H1 (cell line): ENCODE results near the gene HOXB7. TPM values are rescaled to one million over a fixed set of nuclear protein-coding genes. Genes with fewer than 3 reads are reported as not detected.

ENCODE experiments used
- CTCF ChIA-PET: fragments of 300-600 bp; sonication (Branson Sonifier 250); formaldehyde crosslinking; loops from one replicate; lab custom pipeline; 2021; ENCODE audit not compliant: partially characterized antibody; lab: Charles Lee
- POLR2A ChIA-PET: fragments of 300-600 bp; sonication (Branson Sonifier 250); formaldehyde crosslinking; loops from one replicate; lab custom pipeline; 2021; ENCODE audit warnings: inconsistent platforms; ENCODE audit not compliant: partially characterized antibody; lab: Charles Lee
- DNase-seq, 2 experiments: peaks; one replicate each; pipeline versions ENCODE4 v3.0.0 to v3.0.0-alpha.2; 2010 to 2022; ENCODE audit warnings: low spot score in 2 of 2, low read depth in 1 of 2, mixed read lengths in 1 of 2
- FAIRE-seq: peaks from 2 replicates; lab custom pipeline; 2011; peaks lifted over from hg19 to GRCh38; lab: Jason Lieb, UNC
- H2AFZ ChIP-seq: 2 replicates; pipeline ENCODE4 v1.8.1; 2012; ENCODE audit warnings: low read length, inconsistent platforms
- H2AK5ac ChIP-seq: 2 replicates; pipeline ENCODE4 v1.6.1; 2013; ENCODE audit warnings: low read depth, low read length
- H2BK120ac ChIP-seq: replicated peaks from 2 replicates; pipeline ENCODE3; 2013; ENCODE audit warnings: low read depth, low read length, inconsistent platforms
- H2BK12ac ChIP-seq: 2 replicates; pipeline ENCODE4 v1.6.1; 2013; ENCODE audit warnings: low read depth, low read length
- H2BK15ac ChIP-seq: 2 replicates; pipeline ENCODE4 v1.6.1; 2013; ENCODE audit warnings: low read length
- H2BK20ac ChIP-seq: 2 replicates; pipeline ENCODE4 v1.6.1; 2013; ENCODE audit warnings: low read length
- H2BK5ac ChIP-seq: 2 replicates; pipeline ENCODE4 v1.6.1; 2013; ENCODE audit warnings: low read depth, low read length
- H3K14ac ChIP-seq: 2 replicates; pipeline ENCODE4 v1.6.1; 2013; ENCODE audit warnings: inconsistent platforms; ENCODE audit not compliant: insufficient read length
- H3K18ac ChIP-seq: 2 replicates; pipeline ENCODE4 v1.6.1; 2013; ENCODE audit warnings: low read length; ENCODE audit errors: extremely low read depth
- H3K23ac ChIP-seq: 2 replicates; pipeline ENCODE4 v1.6.1; 2013; ENCODE audit warnings: inconsistent platforms; ENCODE audit not compliant: insufficient read length
- H3K23me2 ChIP-seq: 2 replicates; pipeline ENCODE4 v1.6.1; 2013; ENCODE audit warnings: low read depth, low read length
- H3K27ac ChIP-seq: 2 replicates; pipeline ENCODE4 v1.6.1; 2011; ENCODE audit warnings: low read depth, low read length, inconsistent platforms
- H3K27me3 ChIP-seq, 4 experiments: replicated peaks in 1 of 4; 1 replicate in 1 of 4; 2 replicates in 3 of 4; pipeline versions ENCODE4 v1.6.1 to v1.8.1; 2011 to 2013; ENCODE audit warnings: low read length in 3 of 4, mild to moderate bottlenecking in 3 of 4, inconsistent platforms in 2 of 4, mixed read lengths in 2 of 4, moderate library complexity in 1 of 4; ENCODE audit not compliant: control insufficient read depth in 3 of 4, insufficient read depth in 3 of 4; ENCODE audit errors: extremely low read depth in 1 of 4
- H3K36me3 ChIP-seq, 4 experiments: 2 replicates each; pipeline versions ENCODE4 v1.6.1 to v1.8.1; 2011 to 2013; ENCODE audit warnings: mild to moderate bottlenecking in 4 of 4, low read length in 3 of 4, moderate library complexity in 2 of 4, control low read depth in 1 of 4, inconsistent platforms in 1 of 4; ENCODE audit not compliant: insufficient read depth in 4 of 4, control insufficient read depth in 2 of 4
- H3K4ac ChIP-seq: replicated peaks from 2 replicates; pipeline ENCODE3; 2013; ENCODE audit warnings: low read length, low read depth, mixed read lengths, inconsistent platforms; ENCODE audit not compliant: insufficient read length
- H3K4me1 ChIP-seq, 4 experiments: replicated peaks in 1 of 4; 1 replicate in 1 of 4; 2 replicates in 3 of 4; pipeline versions ENCODE4 v1.6.1 to v1.8.1; 2011 to 2013; ENCODE audit warnings: low read length in 3 of 4, inconsistent platforms in 2 of 4, mixed read lengths in 1 of 4; ENCODE audit not compliant: insufficient read depth in 4 of 4, control insufficient read depth in 3 of 4
- H3K4me2 ChIP-seq, 2 experiments: 2 replicates each; pipeline versions ENCODE4 v1.6.1 to v1.8.1; 2011 to 2013; ENCODE audit warnings: low read depth in 2 of 2, low read length in 2 of 2, control low read depth in 1 of 2, inconsistent platforms in 1 of 2, mild to moderate bottlenecking in 1 of 2; ENCODE audit not compliant: insufficient read depth in 1 of 2
- H3K4me3 ChIP-seq, 4 experiments: fragments of 200-600, 300-600 bp in 1 of 4; sonication (generic), shearing (Covaris generic), sonication (Bioruptor Twin) in 1 of 4; 2 replicates each; pipeline versions ENCODE4 v1.5.1 to v1.8.1; 2011 to 2016; ENCODE audit warnings: low read length in 4 of 4, low read depth in 3 of 4, control low read depth in 2 of 4, inconsistent platforms in 2 of 4, mild to moderate bottlenecking in 2 of 4, mixed read lengths in 1 of 4, moderate library complexity in 1 of 4; ENCODE audit not compliant: insufficient read depth in 2 of 4; ENCODE audit errors: extremely low read depth in 1 of 4
- H3K56ac ChIP-seq: replicated peaks from 2 replicates; pipeline ENCODE3; 2013; ENCODE audit warnings: low read depth, mild to moderate bottlenecking, mixed read lengths, low read length, inconsistent platforms; ENCODE audit not compliant: insufficient read length
- H3K79me1 ChIP-seq: 2 replicates; pipeline ENCODE4 v1.6.1; 2013; ENCODE audit warnings: low read depth, low read length, control low read depth
- H3K79me2 ChIP-seq, 2 experiments: 2 replicates each; pipeline versions ENCODE4 v1.6.1 to v1.8.1; 2012 to 2013; ENCODE audit warnings: low read length in 2 of 2, mild to moderate bottlenecking in 2 of 2, inconsistent platforms in 1 of 2; ENCODE audit not compliant: insufficient read depth in 2 of 2, control insufficient read depth in 1 of 2
- H3K9ac ChIP-seq, 4 experiments: replicated peaks in 1 of 4; 1 replicate in 1 of 4; 2 replicates in 3 of 4; pipeline versions ENCODE4 v1.6.1 to v1.8.1; 2011 to 2013; ENCODE audit warnings: low read depth in 3 of 4, low read length in 3 of 4, control low read depth in 2 of 4, mild to moderate bottlenecking in 2 of 4, moderate library complexity in 2 of 4, inconsistent platforms in 1 of 4; ENCODE audit errors: extremely low read depth in 1 of 4
- H3K9me3 ChIP-seq, 2 experiments: 2 replicates each; pipeline versions ENCODE4 v1.6.1 to v1.8.1; 2012 to 2013; ENCODE audit warnings: mild to moderate bottlenecking in 2 of 2, moderate library complexity in 2 of 2, control low read depth in 1 of 2, inconsistent platforms in 1 of 2, low read depth in 1 of 2, low read length in 1 of 2, mixed read lengths in 1 of 2; ENCODE audit not compliant: insufficient read depth in 2 of 2
- H4K20me1 ChIP-seq, 2 experiments: replicated peaks in 1 of 2; 2 replicates each; pipeline versions ENCODE3 to v1.8.1; 2011 to 2013; ENCODE audit warnings: inconsistent platforms in 2 of 2, low read length in 2 of 2, mild to moderate bottlenecking in 1 of 2; ENCODE audit not compliant: insufficient read depth in 2 of 2, control insufficient read depth in 1 of 2
- H4K5ac ChIP-seq: 2 replicates; pipeline ENCODE4 v1.6.1; 2013; ENCODE audit warnings: low read length, low read depth, mixed read lengths, inconsistent platforms; ENCODE audit not compliant: insufficient read length
- H4K8ac ChIP-seq: 2 replicates; pipeline ENCODE4 v1.8.0; 2013; ENCODE audit warnings: mild to moderate bottlenecking, moderate library complexity, low read length, inconsistent platforms; ENCODE audit not compliant: insufficient read depth; ENCODE audit errors: extremely low read depth
- H4K91ac ChIP-seq: replicated peaks from 2 replicates; pipeline ENCODE3; 2013; ENCODE audit warnings: low read length, mixed read lengths, inconsistent platforms; ENCODE audit not compliant: insufficient read length
- RNF2 ChIP-seq: fragments of 200-900, 300-1000 bp; sonication (generic); IDR thresholded peaks from 2 replicates; pipeline ENCODE4 v1.7.1; 2016; ENCODE audit warnings: borderline replicate concordance, low read depth, mild to moderate bottlenecking, antibody characterized with exemption, low read length; ENCODE audit not compliant: poor library complexity, severe bottlenecking; ENCODE audit errors: missing control alignments
- SP4 ChIP-seq: IDR thresholded peaks from 2 replicates; pipeline ENCODE4 v1.6.1; 2012; ENCODE audit warnings: low read length, inconsistent platforms
- WGBS, 2 experiments: shearing (Covaris generic) in 1 of 2; methylation state at CpG; one replicate each; pipeline versions ENCODE4 v1.1.6 to v1.1.7; 2013 to 2015; ENCODE audit warnings: low lambda C conversion rate in 2 of 2, mixed read lengths in 2 of 2, inconsistent platforms in 1 of 2, low coverage in 1 of 2, missing lambda C conversion rate in 1 of 2; ENCODE audit not compliant: insufficient replicate concordance in 2 of 2, insufficient coverage in 1 of 2, insufficient read length in 1 of 2; ENCODE audit errors: extremely low coverage in 1 of 2, missing lambda C conversion rate in 1 of 2; 5-methylcytosine and 5-hydroxymethylcytosine counted together
- polyA plus RNA-seq, 7 experiments: library from polyadenylated mRNA; depleted of rRNA in 3 of 7; stranded (reverse) in 5 of 7; unstranded in 2 of 7; fragments of >200 nt in 5 of 7; fragments of 200-250 nt in 2 of 7; gene quantifications; 1 replicate in 5 of 7; 2 replicates in 1 of 7; 4 replicates in 1 of 7; pipeline versions ENCODE4 v1.2.1 to v1.2.3, GENCODE V29; 2011 to 2013; ENCODE audit warnings: missing spikeins in 2 of 7, mixed read lengths in 2 of 7
- total RNA-seq: library from RNA; stranded (reverse); fragmentation: NEBNext Ultra II Directional; extraction: Animal tissue kit (Norgen Biotek cat#: 25700); gene quantifications from 2 replicates; pipeline ENCODE4 v1.2.1, GENCODE V29; 2021

The HOXB7 gene
- total and polyA plus RNA-seq, 2 of the 8 experiments (the other 6 are each of a cell fraction or from before 2014, with no cell fraction given), result not detected

- no peaks in the 10 kb centered on the region for H3K79me1 ChIP-seq
- H3K4me2 ChIP-seq, result 0 out of 4 replicates have a peak overlapping the region, but pooled peaks of 1 of the 2 experiments have one; percentile 3
- no peak overlapping the region for H2AFZ ChIP-seq
- no peak overlapping the region for H3K18ac ChIP-seq
- no peaks in the 10 kb centered on the region; a peak in 1 of 8 replicates for H3K36me3 ChIP-seq
- no peak overlapping the region for H3K4me3 ChIP-seq
- no peak overlapping the region for H4K8ac ChIP-seq
- H3K79me2 ChIP-seq, result no peaks in the 10 kb centered on the region
- H3K9me3 ChIP-seq, result no peaks in the 10 kb centered on the region
- no peak overlapping the region for H4K5ac ChIP-seq
- TF ChIP-seq SP4 (no peak), RNF2 (peak; percentile 50)
- H2BK5ac ChIP-seq, result no peak overlapping the region
- H2BK12ac ChIP-seq, result peak overlapping the region; percentile 68
- H3K9ac ChIP-seq, result no peak overlapping the region
- no peak overlapping the region for H3K14ac ChIP-seq
- H2BK120ac ChIP-seq, result no peak overlapping the region
- H4K91ac ChIP-seq, result no peak overlapping the region
- 0 out of 2 replicates have a peak, but pooled peaks cover 2% of the 10 kb centered on the region for H3K23me2 ChIP-seq
- H3K27me3 ChIP-seq, result peaks cover 97 to 100% (median 99%) of the 10 kb centered on the region in 4 experiments
- DNase-seq (no peak), FAIRE-seq (no peak)
- H2BK20ac ChIP-seq, result no peak overlapping the region
- H3K4ac ChIP-seq, result no peak overlapping the region
- POLR2A ChIA-PET, result interaction anchor here (1.0 kb wide), 1 partner anchor 10 kb away, joined by 3 read pairs; no protein-coding TSS in a partner anchor
- peaks cover 40 to 41% of the 10 kb centered on the region in 2 experiments for H4K20me1 ChIP-seq
- WGBS, 2 experiments, result 29% methylated on average over 7 of the region's 7 CpGs; no CpG with 5 or more reads in 1 of the 2 experiments
- no peak overlapping the region for H2AK5ac ChIP-seq
- H3K4me1 ChIP-seq, result peaks cover 0 to 5% (median 1%) of the 10 kb centered on the region in 4 experiments; a peak in 3 of 7 replicates
- no peak overlapping the region for H3K27ac ChIP-seq
- CTCF ChIA-PET, result interaction anchor here (0.7 to 1.9 kb wide), 11 partner anchors 11 to 246 kb away, joined by 3 to 5 read pairs (median 3); no protein-coding TSS in a partner anchor
- H3K23ac ChIP-seq, result no peak overlapping the region
- H2BK15ac ChIP-seq, result no peak overlapping the region
- no peak overlapping the region for H3K56ac ChIP-seq
Observed at GRCh38 chr17:48632579-48633265, 21.9 kb upstream of the HOXB7 start.
